ENCODE results near the gene CETP. TPM values are rescaled to one million over a fixed set of nuclear protein-coding genes. Genes with fewer than 3 reads are reported as not detected.
"Not testable (repeated sequence)": the region's sequence is repeated elsewhere in the genome, so short reads cannot be mapped to it uniquely, and the experiment has no call there.

The CETP gene
- total RNA-seq, 4 donors from 2014 or later: 0.72 to 1.7 TPM; not detected in 2

DNA sequence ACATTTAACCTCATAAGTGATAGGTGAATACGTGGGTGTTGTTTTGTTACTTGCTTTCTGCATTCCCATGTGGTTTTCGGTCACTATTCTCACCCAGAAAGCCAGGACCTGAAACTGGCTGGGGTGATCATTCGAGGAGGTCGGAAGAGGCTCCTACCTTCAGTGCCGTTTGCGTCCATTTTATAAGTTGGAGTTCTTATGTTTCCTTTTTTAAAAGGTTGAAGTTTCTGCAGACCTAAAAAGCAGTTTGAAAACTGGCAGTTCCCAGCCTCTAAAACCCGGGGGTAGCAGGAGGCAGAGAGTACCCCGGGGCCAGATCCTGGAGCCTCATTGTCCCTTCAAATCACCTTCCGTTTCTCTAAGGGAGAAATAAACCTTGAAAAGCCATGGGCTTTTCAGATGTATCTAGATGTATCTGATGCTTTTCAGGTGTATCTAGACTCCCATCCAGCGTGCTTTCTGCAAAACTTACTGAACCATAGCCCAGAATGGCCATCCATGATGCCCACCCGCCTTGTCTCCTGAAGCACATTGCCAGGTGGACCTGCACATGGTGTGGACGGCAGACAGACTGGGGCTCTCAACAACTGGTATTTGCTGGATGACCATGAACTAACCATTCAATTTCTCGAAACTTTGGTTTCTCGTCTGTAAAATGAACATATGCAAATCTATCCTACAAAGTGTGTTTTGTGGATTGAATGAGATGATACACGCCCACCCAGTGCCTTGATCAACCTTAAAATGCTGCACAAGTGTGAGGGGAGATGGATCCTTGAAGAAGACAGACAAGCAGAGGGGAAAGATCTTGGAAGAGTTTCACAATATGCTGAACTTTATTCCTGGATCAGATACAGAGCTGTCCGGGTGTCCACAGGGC is 28.9 kb downstream of the CETP start:
- WGBS: 43% methylated on average over 16 of the region's 16 CpGs
- TF ChIP-seq CTCF (IDR thresholded peaks at IDR 0.05): no peak
- TF ChIP-seq POLR2AphosphoS5 (IDR thresholded peaks at IDR 0.05): no peak
- TF ChIP-seq EP300 (IDR thresholded peaks at IDR 0.05): no peak
- no peak for TF ChIP-seq POLR2A (IDR thresholded peaks at IDR 0.05)
- peak; percentile 44 to 45 for DNase-seq (ENCODE audit: low spot score in 2 of 2)
- Histone ChIP-seq H3K9me3 (no peaks in the 10 kb centered on the region), H3K36me3 (no peaks in the 10 kb centered on the region), H3K4me3 (peak overlapping the region; percentile 90), H3K4me1 (peaks cover 66% of the 10 kb centered on the region), H3K27ac (no peak overlapping the region), H3K27me3 (no peaks in the 10 kb centered on the region)

- not testable (repeated sequence) for H3K36me3 ChIP-seq; DNase-seq (ENCODE audit: low spot score in 2 of 2); H3K4me3 ChIP-seq; H3K9me3 ChIP-seq; H3K27me3 ChIP-seq; H3K27ac ChIP-seq
- WGBS: 57% methylated on average over 1 of the region's 1 CpG
- H3K4me1 ChIP-seq: peaks cover 57% of the 10 kb centered on the region
These were observed 30.7 kb downstream of the CETP start for GRCh38 chr16:56992431-56992830.

DNA sequence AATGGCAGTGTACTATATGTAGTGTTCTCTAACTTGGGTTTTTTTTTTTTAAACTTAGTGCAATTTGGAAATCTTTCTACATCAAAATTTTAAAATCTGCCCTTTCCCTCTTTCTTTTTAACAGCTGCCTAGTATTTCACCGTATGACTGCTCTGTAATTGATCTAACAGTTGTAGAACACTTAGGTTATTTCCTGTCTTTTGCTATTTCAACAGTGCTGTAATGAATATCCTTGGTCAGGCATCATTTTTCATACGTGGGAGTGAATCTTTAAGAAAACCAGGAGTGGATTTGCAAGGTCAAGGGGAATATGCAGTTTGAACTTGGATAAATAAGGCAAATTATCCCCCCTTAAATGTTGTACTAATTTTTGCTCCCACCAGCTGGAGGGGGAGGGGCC is 31.5 kb downstream of the CETP start:
- peak in 1 of 2 donors; percentile 7 for DNase-seq (ENCODE audit: low spot score in 2 of 2)
- peaks cover 50% of the 10 kb centered on the region for H3K4me1 ChIP-seq
- TF ChIP-seq EP300 (IDR thresholded peaks at IDR 0.05) (no peak), POLR2AphosphoS5 (IDR thresholded peaks at IDR 0.05) (no peak)
- H3K4me3 ChIP-seq: no peak overlapping the region
- no peaks in the 10 kb centered on the region for H3K9me3 ChIP-seq
- 26% methylated on average over 2 of the region's 2 CpGs for WGBS
- H3K27ac ChIP-seq: no peak overlapping the region
- H3K27me3 ChIP-seq: no peaks in the 10 kb centered on the region
- no peaks in the 10 kb centered on the region for H3K36me3 ChIP-seq

GRCh38 chr16:56994311-56994710 is 32.6 kb downstream of the CETP start:
- peak in 1 of 2 donors; percentile 30 for DNase-seq (ENCODE audit: low spot score in 2 of 2)
- H3K4me1 ChIP-seq: peaks cover 52% of the 10 kb centered on the region
- TF ChIP-seq POLR2A (IDR thresholded peaks at IDR 0.05) (no peak), POLR2AphosphoS5 (IDR thresholded peaks at IDR 0.05) (no peak), EP300 (IDR thresholded peaks at IDR 0.05) (no peak), CTCF (IDR thresholded peaks at IDR 0.05) (no peak)
- no peaks in the 10 kb centered on the region for H3K27me3 ChIP-seq
- no peak overlapping the region for H3K4me3 ChIP-seq
- WGBS: 57% methylated on average over 5 of the region's 5 CpGs
- H3K27ac ChIP-seq: no peak overlapping the region
- H3K9me3 ChIP-seq: no peaks in the 10 kb centered on the region
- no peaks in the 10 kb centered on the region for H3K36me3 ChIP-seq

GRCh38 chr16:56995136-56995805 is 33.5 kb downstream of the CETP start:
- Histone ChIP-seq H3K36me3 (no peaks in the 10 kb centered on the region), H3K9me3 (no peaks in the 10 kb centered on the region), H3K4me1 (peaks cover 57% of the 10 kb centered on the region), H3K4me3 (no peak overlapping the region), H3K27ac (no peak overlapping the region), H3K27me3 (no peaks in the 10 kb centered on the region)
- TF ChIP-seq POLR2A (IDR thresholded peaks at IDR 0.05) (no peak), POLR2AphosphoS5 (IDR thresholded peaks at IDR 0.05) (no peak), CTCF (IDR thresholded peaks at IDR 0.05) (no peak), EP300 (IDR thresholded peaks at IDR 0.05) (no peak)
- DNase-seq (ENCODE audit: low spot score in 2 of 2): peak in 1 of 2 donors; percentile 34
- WGBS: 72% methylated on average over 12 of the region's 12 CpGs

DNA sequence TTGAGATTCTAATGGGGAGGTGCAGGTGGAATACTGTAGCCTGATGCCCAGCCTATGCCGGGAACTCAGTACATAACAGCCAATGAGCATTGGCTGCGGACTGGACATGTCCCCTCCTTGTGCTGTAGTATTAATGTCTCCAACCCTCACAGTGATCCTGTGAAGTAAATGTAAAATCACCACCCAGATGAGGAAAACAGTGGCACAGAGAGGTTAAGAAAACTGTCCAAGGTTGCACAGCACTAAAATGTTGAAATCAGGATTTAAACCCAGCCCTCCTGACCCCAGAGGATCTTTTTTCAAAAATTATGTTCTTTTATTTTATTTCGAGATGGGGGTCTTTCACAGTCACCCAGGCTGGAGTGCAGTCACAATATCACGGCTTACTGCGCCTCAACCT is 35.5 kb downstream of the CETP start:
- no peaks in the 10 kb centered on the region for H3K27me3 ChIP-seq
- H3K4me1 ChIP-seq: peaks cover 51% of the 10 kb centered on the region
- no peaks in the 10 kb centered on the region for H3K36me3 ChIP-seq
- no peak for TF ChIP-seq POLR2A (IDR thresholded peaks at IDR 0.05)
- no peak for TF ChIP-seq CTCF (IDR thresholded peaks at IDR 0.05)
- no peak for TF ChIP-seq EP300 (IDR thresholded peaks at IDR 0.05)
- TF ChIP-seq POLR2AphosphoS5 (IDR thresholded peaks at IDR 0.05): no peak
- DNase-seq (ENCODE audit: low spot score in 2 of 2): no peak
- no peak overlapping the region for H3K27ac ChIP-seq
- no peaks in the 10 kb centered on the region for H3K9me3 ChIP-seq
- WGBS: 95% methylated on average over 5 of the region's 5 CpGs
- H3K4me3 ChIP-seq: no peak overlapping the region

All from suprapubic skin (tissue), 4 donors.